Activated T-cell treated with anti-CD3 and anti-CD28 coated beads, Interleukin-2, amount 50 U/mL, for 1 hour (primary cell): ENCODE measurements around the gene TMEM62.

Experiments used
- DNase-seq: peaks from one replicate; pipeline ENCODE4 v3.0.0-alpha.2; 2020

TMEM62 gene

GRCh38 chr15:43133430-43134156, at the start of gene TMEM62:
TMEM62 (plus strand) TSS chr15:43133586; CDS start chr15:43133803, 217 bp downstream.
- peak; percentile 65 for DNase-seq

GRCh38 chr15:43085921-43086320, 47.5 kb upstream of the TMEM62 start:
- no peak for DNase-seq

- no peak for DNase-seq
Observed at GRCh38 chr15:43086551-43086950, 46.8 kb upstream of the TMEM62 start.

GRCh38 chr15:43091859-43092258, 41.5 kb upstream of the TMEM62 start:
- DNase-seq: no peak

- no peak for DNase-seq
Observed at GRCh38 chr15:43093026-43093425, 40.4 kb upstream of the TMEM62 start.

- no peak for DNase-seq
Observed at GRCh38 chr15:43094416-43095030, 38.9 kb upstream of the TMEM62 start.

GRCh38 chr15:43095243-43095642, 38.1 kb upstream of the TMEM62 start:
- no peak for DNase-seq

GRCh38 chr15:43095708-43096347, 37.6 kb upstream of the TMEM62 start:
- no peak for DNase-seq

- no peak for DNase-seq
Observed at GRCh38 chr15:43096411-43096810, 37.0 kb upstream of the TMEM62 start.

GRCh38 chr15:43099105-43099845, 34.1 kb upstream of the TMEM62 start:
- no peak for DNase-seq

- DNase-seq: no peak
Observed at GRCh38 chr15:43100971-43101370, 32.4 kb upstream of the TMEM62 start.

GRCh38 chr15:43102187-43102586, 31.2 kb upstream of the TMEM62 start:
- DNase-seq: no peak

GRCh38 chr15:43103907-43104306, 29.5 kb upstream of the TMEM62 start:
- DNase-seq: no peak

GRCh38 chr15:43104426-43104825, 29.0 kb upstream of the TMEM62 start:
- no peak for DNase-seq

GRCh38 chr15:43105077-43105736, 28.2 kb upstream of the TMEM62 start:
- no peak for DNase-seq

- DNase-seq: peak; percentile 86
Observed at GRCh38 chr15:43105778-43106485, 27.5 kb upstream of the TMEM62 start, which contains the start of gene UBR1. UBR1 (minus strand) TSS chr15:43106038; CDS start chr15:43106022, 16 bp downstream.

GRCh38 chr15:43106486-43106829, 26.9 kb upstream of the TMEM62 start:
- no peak for DNase-seq

GRCh38 chr15:43107751-43108150, 25.6 kb upstream of the TMEM62 start:
- no peak for DNase-seq

GRCh38 chr15:43111354-43111753, 22.0 kb upstream of the TMEM62 start:
- DNase-seq: no peak

- DNase-seq: no peak
Observed at GRCh38 chr15:43118286-43118685, 15.1 kb upstream of the TMEM62 start.

- DNase-seq: no peak
Observed at GRCh38 chr15:43118829-43119228, 14.6 kb upstream of the TMEM62 start.

- no peak for DNase-seq
Observed at GRCh38 chr15:43121863-43122262, 11.5 kb upstream of the TMEM62 start.
